GM19035 (cell line): ENCODE measurements around the gene TTLL6.

ENCODE experiments used
- ATAC-seq: cut with Tn5 transposase; IDR thresholded peaks from one replicate; pipeline ENCODE4 v1.9.1; 2021; ENCODE audit not compliant: unreplicated experiment

Gene TTLL6

GRCh38 chr17:48761114-48761513 lies 55.9 kb downstream of the TTLL6 start:
- ATAC-seq, result no peak

GRCh38 chr17:48760411-48760810 lies 56.6 kb downstream of the TTLL6 start:
- ATAC-seq, result no peak

- no peak for ATAC-seq
Measured at GRCh38 chr17:48759288-48759687, 57.7 kb downstream of the TTLL6 start.

- ATAC-seq, result no peak
Measured at GRCh38 chr17:48757524-48757961, 59.5 kb downstream of the TTLL6 start.

GRCh38 chr17:48756830-48757251 lies 60.2 kb downstream of the TTLL6 start:
- no peak for ATAC-seq

- ATAC-seq, result no peak
Measured at GRCh38 chr17:48755356-48755755, 61.7 kb downstream of the TTLL6 start.

- no peak for ATAC-seq
Measured at GRCh38 chr17:48754500-48755261, 62.3 kb downstream of the TTLL6 start.

- ATAC-seq, result no peak
Measured at GRCh38 chr17:48753794-48754499, 63.1 kb downstream of the TTLL6 start.

- no peak for ATAC-seq
Measured at GRCh38 chr17:48752399-48753288, 64.4 kb downstream of the TTLL6 start.

GRCh38 chr17:48751733-48752398 lies 65.2 kb downstream of the TTLL6 start:
- no peak for ATAC-seq

- no peak for ATAC-seq
Measured at GRCh38 chr17:48751172-48751571, 65.9 kb downstream of the TTLL6 start.

GRCh38 chr17:48749621-48750553 lies 67.1 kb downstream of the TTLL6 start:
- no peak for ATAC-seq

- ATAC-seq, result no peak
Measured at GRCh38 chr17:48748718-48749566, 68.1 kb downstream of the TTLL6 start.

- ATAC-seq, result no peak
Measured at GRCh38 chr17:48747445-48748363, 69.3 kb downstream of the TTLL6 start.

GRCh38 chr17:48746916-48747444 lies 70.0 kb downstream of the TTLL6 start:
- no peak for ATAC-seq

- ATAC-seq, result no peak
Measured at GRCh38 chr17:48745381-48746275, 71.4 kb downstream of the TTLL6 start.

- ATAC-seq, result no peak
Measured at GRCh38 chr17:48740537-48740936, 76.5 kb downstream of the TTLL6 start.
